Activated CD4-positive, alpha-beta T cell treated with anti-CD3 and anti-CD28 coated beads, Interleukin-2, Interleukin-4, amounts not matched to agents 100 ng/mL and 50 ng/mL, durations not matched to agents 16 hours and 8 hours (primary cell): ENCODE results near the gene ORAI1.
"Not testable (repeated sequence)": the region's sequence is repeated elsewhere in the genome, so short reads cannot be mapped to it uniquely, and the experiment has no call there.

ENCODE experiments used
- DNase-seq: peaks from one replicate; pipeline ENCODE4 v3.0.0-alpha.2; 2020; ENCODE audit warnings: low spot score

Gene ORAI1

GRCh38 chr12:121603581-121603980, 22.7 kb upstream of the ORAI1 start:
- DNase-seq, result no peak

GRCh38 chr12:121608301-121608700, 18.0 kb upstream of the ORAI1 start:
- no peak for DNase-seq

- DNase-seq, result no peak
Observed at GRCh38 chr12:121610239-121611149, 15.8 kb upstream of the ORAI1 start.

- DNase-seq, result no peak
Observed at GRCh38 chr12:121611306-121611705, 15.0 kb upstream of the ORAI1 start.

- DNase-seq, result no peak
Observed at GRCh38 chr12:121613462-121613861, 12.9 kb upstream of the ORAI1 start.

- no peak for DNase-seq
Observed at GRCh38 chr12:121614872-121615467, 11.4 kb upstream of the ORAI1 start.

GRCh38 chr12:121618659-121619233, 7.6 kb upstream of the ORAI1 start:
- DNase-seq, result no peak

- no peak for DNase-seq
Observed at GRCh38 chr12:121620333-121620891, 5.9 kb upstream of the ORAI1 start.

GRCh38 chr12:121626853-121627640, 717 bp downstream of the ORAI1 start:
- peak; percentile 84 for DNase-seq

GRCh38 chr12:121628037-121628436, 1.7 kb downstream of the ORAI1 start:
- DNase-seq, result no peak

- DNase-seq, result peak; percentile 42
Observed at GRCh38 chr12:121628536-121628935, 2.2 kb downstream of the ORAI1 start.

- DNase-seq, result no peak
Observed at GRCh38 chr12:121630791-121631355, 4.5 kb downstream of the ORAI1 start.

- DNase-seq, result no peak
Observed at GRCh38 chr12:121632069-121632970, 6.0 kb downstream of the ORAI1 start.

GRCh38 chr12:121633833-121634196, 7.5 kb downstream of the ORAI1 start:
- DNase-seq, result not testable (repeated sequence)

- no peak for DNase-seq
Observed at GRCh38 chr12:121634836-121635235, 8.5 kb downstream of the ORAI1 start.

GRCh38 chr12:121637231-121637914, 11.0 kb downstream of the ORAI1 start:
- DNase-seq, result peak; percentile 63

GRCh38 chr12:121638298-121639202, 12.2 kb downstream of the ORAI1 start:
- no peak for DNase-seq

- DNase-seq, result no peak
Observed at GRCh38 chr12:121641343-121641630, 15.0 kb downstream of the ORAI1 start.

- DNase-seq, result no peak
Observed at GRCh38 chr12:121648458-121649028, 22.2 kb downstream of the ORAI1 start.
